ENCODE data around the gene KISS1R.

The KISS1R gene

GRCh38 chr19:961866-962620 is 44.9 kb downstream of the KISS1R start:
- TF ChIP-seq, protein P1, sequence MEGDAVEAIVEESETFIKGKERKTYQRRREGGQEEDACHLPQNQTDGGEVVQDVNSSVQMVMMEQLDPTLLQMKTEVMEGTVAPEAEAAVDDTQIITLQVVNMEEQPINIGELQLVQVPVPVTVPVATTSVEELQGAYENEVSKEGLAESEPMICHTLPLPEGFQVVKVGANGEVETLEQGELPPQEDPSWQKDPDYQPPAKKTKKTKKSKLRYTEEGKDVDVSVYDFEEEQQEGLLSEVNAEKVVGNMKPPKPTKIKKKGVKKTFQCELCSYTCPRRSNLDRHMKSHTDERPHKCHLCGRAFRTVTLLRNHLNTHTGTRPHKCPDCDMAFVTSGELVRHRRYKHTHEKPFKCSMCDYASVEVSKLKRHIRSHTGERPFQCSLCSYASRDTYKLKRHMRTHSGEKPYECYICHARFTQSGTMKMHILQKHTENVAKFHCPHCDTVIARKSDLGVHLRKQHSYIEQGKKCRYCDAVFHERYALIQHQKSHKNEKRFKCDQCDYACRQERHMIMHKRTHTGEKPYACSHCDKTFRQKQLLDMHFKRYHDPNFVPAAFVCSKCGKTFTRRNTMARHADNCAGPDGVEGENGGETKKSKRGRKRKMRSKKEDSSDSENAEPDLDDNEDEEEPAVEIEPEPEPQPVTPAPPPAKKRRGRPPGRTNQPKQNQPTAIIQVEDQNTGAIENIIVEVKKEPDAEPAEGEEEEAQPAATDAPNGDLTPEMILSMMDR (IDR thresholded peaks at IDR 0.05; ENCODE audit: low read depth, low read length): no peak
- H3K4me3 ChIP-seq (ENCODE audit: low read depth, low read length): no peak overlapping the region

DNA sequence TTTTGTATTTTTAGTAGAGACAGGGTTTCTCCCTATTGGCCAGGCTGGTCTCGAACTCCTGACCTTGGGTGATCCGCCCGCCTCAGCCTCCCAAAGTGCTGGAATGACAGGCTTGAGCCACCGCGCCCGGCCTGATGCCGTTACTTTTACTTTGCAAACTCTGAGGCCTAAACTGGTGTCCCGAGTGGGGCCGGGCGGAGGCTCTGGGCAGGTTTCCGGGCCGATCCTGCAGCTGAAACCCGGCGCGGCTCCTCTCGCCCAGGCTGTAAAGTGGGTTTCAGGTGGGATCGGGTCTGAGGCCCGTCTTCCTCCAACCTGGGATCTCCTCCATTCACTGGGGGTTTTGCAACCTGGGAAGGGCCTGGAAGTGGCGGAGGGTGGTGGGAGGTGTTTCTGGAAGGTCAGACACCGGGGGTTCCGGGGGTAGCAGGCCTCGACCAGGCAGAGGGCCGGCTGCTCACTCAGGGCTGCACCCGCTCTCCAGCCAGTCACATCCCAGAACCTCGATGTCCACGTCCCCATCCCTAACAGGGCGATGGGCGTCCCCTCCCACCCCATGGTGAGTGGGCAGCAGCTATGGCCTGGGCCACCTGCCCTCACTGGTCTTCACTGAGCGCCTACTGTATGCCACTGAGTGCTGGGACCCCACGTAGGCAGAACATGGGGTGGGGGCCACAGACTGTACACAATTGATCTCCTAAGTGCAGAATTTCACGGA is 45.7 kb downstream of the KISS1R start:
- TF ChIP-seq, protein P1 (IDR thresholded peaks at IDR 0.05; ENCODE audit: low read depth, low read length): no peak
- H3K4me3 ChIP-seq (ENCODE audit: low read depth, low read length): no peak overlapping the region

GRCh38 chr19:963486-963951 is 46.4 kb downstream of the KISS1R start:
- TF ChIP-seq, protein P1 (IDR thresholded peaks at IDR 0.05; ENCODE audit: low read depth, low read length): no peak
- no peak overlapping the region for H3K4me3 ChIP-seq (ENCODE audit: low read depth, low read length)

- no peak overlapping the region for H3K4me3 ChIP-seq (ENCODE audit: low read depth, low read length)
- TF ChIP-seq, protein P1 (IDR thresholded peaks at IDR 0.05; ENCODE audit: low read depth, low read length): no peak
Measured at GRCh38 chr19:964116-964520, 47.0 kb downstream of the KISS1R start.

GRCh38 chr19:964761-965694 is 47.9 kb downstream of the KISS1R start:
- TF ChIP-seq, protein P1 (IDR thresholded peaks at IDR 0.05; ENCODE audit: low read depth, low read length): no peak
- no peak overlapping the region for H3K4me3 ChIP-seq (ENCODE audit: low read depth, low read length)

DNA sequence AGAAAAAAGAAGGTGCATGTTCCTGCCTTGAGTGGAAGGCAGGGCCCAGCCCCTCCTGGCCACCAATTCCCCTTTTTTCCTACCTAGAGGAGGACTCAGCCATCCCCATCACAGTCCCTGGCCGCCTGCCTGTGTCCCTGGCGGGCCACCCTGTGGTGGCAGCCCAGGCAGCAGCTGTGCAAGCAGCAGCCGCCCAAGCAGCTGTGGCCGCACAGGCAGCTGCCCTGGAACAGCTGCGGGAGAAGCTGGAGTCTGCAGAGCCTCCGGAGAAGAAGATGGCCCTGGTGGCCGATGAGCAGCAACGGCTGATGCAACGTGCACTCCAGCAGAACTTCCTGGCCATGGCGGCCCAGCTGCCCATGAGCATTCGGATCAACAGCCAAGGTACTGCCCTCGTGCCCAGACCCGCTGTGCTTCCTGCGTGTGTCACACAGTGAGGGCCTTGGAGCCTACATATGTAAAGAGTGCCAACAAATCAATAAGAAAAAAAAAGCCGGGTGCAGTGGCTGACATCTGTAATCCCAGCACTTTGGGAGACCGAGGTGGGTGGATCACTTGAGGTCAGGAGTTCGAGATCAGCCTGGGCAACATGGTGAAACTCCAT is 49.5 kb downstream of the KISS1R start:
- TF ChIP-seq, protein P1 (IDR thresholded peaks at IDR 0.05; ENCODE audit: low read depth, low read length): no peak
- no peak overlapping the region for H3K4me3 ChIP-seq (ENCODE audit: low read depth, low read length)
